ENCODE results near the gene SEPTIN5.

GRCh38 chr22:19754701-19755144 lies 40.4 kb downstream of the SEPTIN5 start:
- TF ChIP-seq KAT7 (CRISPR knock-in tag; IDR thresholded peaks at IDR 0.05; ENCODE audit: borderline replicate concordance) (no peak), CREM (CRISPR knock-in tag; IDR thresholded peaks at IDR 0.05) (no peak), ELF4 (CRISPR knock-in tag; IDR thresholded peaks at IDR 0.05; ENCODE audit: low read depth) (no peak), CTCF (IDR thresholded peaks at IDR 0.05) (no peak), ZNF263 (CRISPR knock-in tag; IDR thresholded peaks at IDR 0.05; ENCODE audit: low read depth) (no peak), TP53 (CRISPR knock-in tag; IDR thresholded peaks at IDR 0.05) (no peak), ETV6 (CRISPR knock-in tag; IDR thresholded peaks at IDR 0.05) (no peak), E2F5 (CRISPR knock-in tag; IDR thresholded peaks at IDR 0.05) (no peak), USF2 (CRISPR knock-in tag; IDR thresholded peaks at IDR 0.05) (no peak)

All from WTC11 (cell line).